HL-60 (cell line): ENCODE results near the gene DYNLT4.

Source experiments
- GABPA ChIP-seq: IDR thresholded peaks from 2 replicates; pipeline ENCODE4 v1.6.1; 2012; ENCODE audit warnings: low read depth
- POLR2AphosphoS5 ChIP-seq: IDR thresholded peaks from 2 replicates; pipeline ENCODE4 v1.6.1; 2012; ENCODE audit warnings: low read depth
- TF ChIP-seq, protein P1 (sequence below): IDR thresholded peaks from one replicate; pipeline ENCODE4 v1.5.1; 2011; ENCODE audit warnings: low read length, control low read depth, inconsistent platforms; ENCODE audit not compliant: insufficient read depth
- TF ChIP-seq, protein P2 (sequence below): IDR thresholded peaks from 2 replicates; pipeline ENCODE4 v1.6.1; 2012; ENCODE audit warnings: low read depth; ENCODE audit not compliant: insufficient replicate concordance

DNA sequence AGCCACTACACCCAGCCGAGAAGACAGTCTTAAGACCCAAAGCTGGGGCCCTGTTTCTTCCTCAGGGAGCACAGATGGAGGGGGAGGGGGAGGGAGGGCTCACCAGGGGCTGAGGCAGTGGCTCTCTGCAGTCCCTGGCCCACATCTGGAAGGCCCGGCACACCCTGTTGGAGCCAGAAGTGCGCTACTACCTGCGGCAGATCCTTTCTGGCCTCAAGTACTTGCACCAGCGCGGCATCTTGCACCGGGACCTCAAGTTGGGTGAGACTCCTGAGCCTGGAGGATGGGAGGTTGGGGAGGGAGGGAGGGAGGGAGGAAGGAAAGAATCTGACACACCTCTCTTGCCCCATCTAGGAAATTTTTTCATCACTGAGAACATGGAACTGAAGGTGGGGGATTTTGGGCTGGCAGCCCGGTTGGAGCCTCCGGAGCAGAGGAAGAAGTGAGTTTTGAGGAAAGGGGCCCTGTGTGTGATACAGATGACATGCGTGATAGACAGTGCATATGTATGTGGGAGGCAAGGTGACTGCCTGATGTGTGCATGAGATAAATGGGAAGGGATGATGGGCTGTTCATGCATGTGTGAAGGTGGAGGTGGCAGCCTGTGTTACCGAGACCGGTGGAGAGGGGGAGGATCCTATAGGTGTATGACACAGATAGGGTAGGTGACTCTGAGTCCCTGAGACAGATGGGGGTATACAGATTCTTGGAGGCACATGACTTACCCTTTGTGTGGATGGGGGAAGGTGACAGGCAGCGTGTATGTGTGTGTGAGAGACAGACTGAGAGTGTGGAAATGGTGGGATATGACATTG lies 5.5 kb downstream of the DYNLT4 start:
- TF ChIP-seq, protein P1, sequence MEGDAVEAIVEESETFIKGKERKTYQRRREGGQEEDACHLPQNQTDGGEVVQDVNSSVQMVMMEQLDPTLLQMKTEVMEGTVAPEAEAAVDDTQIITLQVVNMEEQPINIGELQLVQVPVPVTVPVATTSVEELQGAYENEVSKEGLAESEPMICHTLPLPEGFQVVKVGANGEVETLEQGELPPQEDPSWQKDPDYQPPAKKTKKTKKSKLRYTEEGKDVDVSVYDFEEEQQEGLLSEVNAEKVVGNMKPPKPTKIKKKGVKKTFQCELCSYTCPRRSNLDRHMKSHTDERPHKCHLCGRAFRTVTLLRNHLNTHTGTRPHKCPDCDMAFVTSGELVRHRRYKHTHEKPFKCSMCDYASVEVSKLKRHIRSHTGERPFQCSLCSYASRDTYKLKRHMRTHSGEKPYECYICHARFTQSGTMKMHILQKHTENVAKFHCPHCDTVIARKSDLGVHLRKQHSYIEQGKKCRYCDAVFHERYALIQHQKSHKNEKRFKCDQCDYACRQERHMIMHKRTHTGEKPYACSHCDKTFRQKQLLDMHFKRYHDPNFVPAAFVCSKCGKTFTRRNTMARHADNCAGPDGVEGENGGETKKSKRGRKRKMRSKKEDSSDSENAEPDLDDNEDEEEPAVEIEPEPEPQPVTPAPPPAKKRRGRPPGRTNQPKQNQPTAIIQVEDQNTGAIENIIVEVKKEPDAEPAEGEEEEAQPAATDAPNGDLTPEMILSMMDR, result no peak
- TF ChIP-seq POLR2AphosphoS5, result no peak
- no peak for TF ChIP-seq GABPA
- TF ChIP-seq, protein P2, sequence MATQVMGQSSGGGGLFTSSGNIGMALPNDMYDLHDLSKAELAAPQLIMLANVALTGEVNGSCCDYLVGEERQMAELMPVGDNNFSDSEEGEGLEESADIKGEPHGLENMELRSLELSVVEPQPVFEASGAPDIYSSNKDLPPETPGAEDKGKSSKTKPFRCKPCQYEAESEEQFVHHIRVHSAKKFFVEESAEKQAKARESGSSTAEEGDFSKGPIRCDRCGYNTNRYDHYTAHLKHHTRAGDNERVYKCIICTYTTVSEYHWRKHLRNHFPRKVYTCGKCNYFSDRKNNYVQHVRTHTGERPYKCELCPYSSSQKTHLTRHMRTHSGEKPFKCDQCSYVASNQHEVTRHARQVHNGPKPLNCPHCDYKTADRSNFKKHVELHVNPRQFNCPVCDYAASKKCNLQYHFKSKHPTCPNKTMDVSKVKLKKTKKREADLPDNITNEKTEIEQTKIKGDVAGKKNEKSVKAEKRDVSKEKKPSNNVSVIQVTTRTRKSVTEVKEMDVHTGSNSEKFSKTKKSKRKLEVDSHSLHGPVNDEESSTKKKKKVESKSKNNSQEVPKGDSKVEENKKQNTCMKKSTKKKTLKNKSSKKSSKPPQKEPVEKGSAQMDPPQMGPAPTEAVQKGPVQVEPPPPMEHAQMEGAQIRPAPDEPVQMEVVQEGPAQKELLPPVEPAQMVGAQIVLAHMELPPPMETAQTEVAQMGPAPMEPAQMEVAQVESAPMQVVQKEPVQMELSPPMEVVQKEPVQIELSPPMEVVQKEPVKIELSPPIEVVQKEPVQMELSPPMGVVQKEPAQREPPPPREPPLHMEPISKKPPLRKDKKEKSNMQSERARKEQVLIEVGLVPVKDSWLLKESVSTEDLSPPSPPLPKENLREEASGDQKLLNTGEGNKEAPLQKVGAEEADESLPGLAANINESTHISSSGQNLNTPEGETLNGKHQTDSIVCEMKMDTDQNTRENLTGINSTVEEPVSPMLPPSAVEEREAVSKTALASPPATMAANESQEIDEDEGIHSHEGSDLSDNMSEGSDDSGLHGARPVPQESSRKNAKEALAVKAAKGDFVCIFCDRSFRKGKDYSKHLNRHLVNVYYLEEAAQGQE, result no peak
